B cell (primary cell): ENCODE data around the gene PXK. TPM values are rescaled to one million over a fixed set of nuclear protein-coding genes. Genes with fewer than 3 reads are reported as not detected.
A peak's percentile ranks its signal among the peaks of the same experiment; 100 is the strongest.

ENCODE experiments used
- ATAC-seq: fragments of 200-7000 bp; cut with Tn5 transposase; one replicate; pipeline ENCODE4 v1.10.0; 2021; ENCODE audit warnings: low read depth, mild to moderate bottlenecking, moderate number of reproducible peaks, moderate library complexity
- CTCF ChIA-PET: fragments of 350-600 bp; sonication (Branson Sonifier 250); formaldehyde crosslinking; loops from one replicate; lab custom pipeline; 2021; ENCODE audit warnings: antibody characterized with exemption, inconsistent platforms; lab: Charles Lee
- POLR2A ChIA-PET: fragments of 350-600 bp; sonication (Branson Sonifier 250); formaldehyde crosslinking; loops from one replicate; lab custom pipeline; 2021; ENCODE audit warnings: antibody characterized with exemption; lab: Charles Lee
- DNase-seq: peaks from one replicate; pipeline ENCODE4 v3.0.0; 2013
- H2AFZ ChIP-seq: 2 replicates; pipeline ENCODE4 v1.6.1; 2012; ENCODE audit warnings: mild to moderate bottlenecking, low read depth, low read length; ENCODE audit not compliant: insufficient read depth, poor library complexity, severe bottlenecking
- H3K27ac ChIP-seq, 2 donors: 1 replicate in 1 of 2; 2 replicates in 1 of 2; pipeline ENCODE4 v1.5.1; 2012 to 2013; ENCODE audit warnings: low read length in 2 of 2, mild to moderate bottlenecking in 2 of 2, moderate library complexity in 1 of 2
- H3K27me3 ChIP-seq, 4 experiments: fragments of 200-600 bp in 1 of 4; sonication (generic) in 1 of 4; replicated peaks in 1 of 4; 1 replicate in 2 of 4; 2 replicates in 2 of 4; pipeline versions ENCODE4 v1.6.1 to v1.7.0; 2013 to 2016; ENCODE audit warnings: low read length in 3 of 4, mild to moderate bottlenecking in 2 of 4, mixed read lengths in 1 of 4, moderate library complexity in 1 of 4; ENCODE audit not compliant: insufficient read depth in 4 of 4, control insufficient read depth in 3 of 4; ENCODE audit errors: control extremely low read depth in 1 of 4
- H3K36me3 ChIP-seq, 2 experiments: replicated peaks in 1 of 2; 1 replicate in 1 of 2; 2 replicates in 1 of 2; pipeline versions ENCODE4 v1.6.1 to v1.7.1; 2013; ENCODE audit warnings: low read length in 1 of 2; ENCODE audit not compliant: insufficient read depth in 2 of 2, control insufficient read depth in 1 of 2; ENCODE audit errors: control extremely low read depth in 1 of 2, extremely low read depth in 1 of 2
- H3K4me1 ChIP-seq, 2 donors: fragments of 200-600 bp in 1 of 2; sonication (generic) in 1 of 2; 1 replicate in 1 of 2; 2 replicates in 1 of 2; pipeline versions ENCODE4 v1.5.1 to v1.6.1; 2013 to 2017; ENCODE audit warnings: low read length in 2 of 2; ENCODE audit not compliant: control insufficient read depth in 2 of 2, insufficient read depth in 2 of 2
- H3K4me2 ChIP-seq: replicated peaks from 2 replicates; pipeline ENCODE3; 2012; ENCODE audit warnings: mild to moderate bottlenecking, low read depth, low read length; ENCODE audit not compliant: poor library complexity, severe bottlenecking
- H3K4me3 ChIP-seq, 5 experiments: fragments of 200-600 bp in 1 of 5; sonication (generic) in 1 of 5; 1 replicate in 3 of 5; 2 replicates in 2 of 5; pipeline versions ENCODE4 v1.5.1 to v1.7.0; 2011 to 2016; ENCODE audit warnings: low read length in 4 of 5, mild to moderate bottlenecking in 4 of 5, low read depth in 2 of 5, control low read depth in 1 of 5, moderate library complexity in 1 of 5; ENCODE audit not compliant: insufficient read depth in 1 of 5; ENCODE audit errors: control extremely low read depth in 1 of 5, extremely low read depth in 1 of 5
- H3K79me2 ChIP-seq: fragments of 200-600 bp; sonication (generic); one replicate; pipeline ENCODE4 v1.6.0; 2016; ENCODE audit warnings: low read length; ENCODE audit not compliant: control insufficient read depth, insufficient read depth
- H3K9ac ChIP-seq: fragments of 200-600 bp; sonication (generic); 2 replicates; pipeline ENCODE4 v1.6.1; 2017; ENCODE audit warnings: mild to moderate bottlenecking, low read length, moderate library complexity
- H3K9me3 ChIP-seq, 3 donors: one replicate each; pipeline versions ENCODE4 v1.6.1 to v1.7.1; 2013; ENCODE audit warnings: low read length in 2 of 3; ENCODE audit not compliant: control insufficient read depth in 2 of 3, insufficient read depth in 1 of 3; ENCODE audit errors: control extremely low read depth in 1 of 3
- H4K20me1 ChIP-seq: 2 replicates; pipeline ENCODE4 v1.6.0; 2012; ENCODE audit warnings: mild to moderate bottlenecking, low read length; ENCODE audit not compliant: insufficient read depth, control insufficient read depth, poor library complexity, severe bottlenecking
- H3K27ac Mint-ChIP-seq: one replicate; pipeline ENCODE4 v1.8.0; 2021; ENCODE audit warnings: mixed read lengths
- H3K27me3 Mint-ChIP-seq: one replicate; pipeline ENCODE4 v1.8.0; 2021; ENCODE audit warnings: mixed read lengths
- H3K4me1 Mint-ChIP-seq: one replicate; pipeline ENCODE4 v1.8.0; 2021; ENCODE audit warnings: mixed read lengths
- H3K4me3 Mint-ChIP-seq: one replicate; pipeline ENCODE4 v1.8.0; 2021; ENCODE audit warnings: mixed read lengths
- H3K9me3 Mint-ChIP-seq: one replicate; pipeline ENCODE4 v1.8.0; 2022; ENCODE audit warnings: mixed read lengths; ENCODE audit not compliant: insufficient read depth
- CTCF ChIP-seq: fragments of 200-600 bp; IDR thresholded peaks from one replicate; pipeline ENCODE4 v1.8.0; 2022; ENCODE audit warnings: antibody characterized with exemption, mild to moderate bottlenecking
- EZH2 ChIP-seq: IDR thresholded peaks from 2 replicates; pipeline ENCODE4 v1.6.1; 2012; ENCODE audit warnings: borderline replicate concordance, low read depth, mild to moderate bottlenecking, moderate library complexity, low read length; ENCODE audit not compliant: insufficient read depth, poor library complexity, severe bottlenecking
- WGBS: methylation state at CpG from one replicate; pipeline ENCODE4 v1.1.5; 2013; ENCODE audit warnings: missing lambda C conversion rate; ENCODE audit not compliant: insufficient coverage; 5-methylcytosine and 5-hydroxymethylcytosine counted together
- intact Hi-C: fragments of 100-400 bp; cut with micrococcal nuclease; formaldehyde crosslinking; loops from one replicate; pipeline ENCODE4 v1.10.0; 2022
- polyA plus RNA-seq: library from polyadenylated mRNA; depleted of rRNA; stranded (reverse); fragments of >200 nt; gene quantifications from 2 replicates; pipeline ENCODE4 v1.2.3, GENCODE V29; 2012
- total RNA-seq, 2 donors: library from RNA; stranded (reverse); fragments of 120-200 nt in 1 of 2; gene quantifications; 1 replicate in 1 of 2; 2 replicates in 1 of 2; pipeline versions ENCODE4 v1.2.3 to v1.2.4, GENCODE V29; 2013 to 2022

PXK gene
- total and polyA plus RNA-seq, 2 donors (not counting 1 experiment from before 2014, with no cell fraction given): 46.8 to 104 TPM

GRCh38 chr3:58350627-58351013, 17.9 kb downstream of the PXK start:
- DNase-seq (no peak), ATAC-seq (no peak)
- intact Hi-C loops: loop anchor here (1.0 kb wide), 1 partner anchor 17 kb away; no protein-coding TSS in a partner anchor
- no peaks in the 10 kb centered on the region for H3K27me3 ChIP-seq
- peaks cover 91 to 100% of the 10 kb centered on the region in 2 donors for H3K4me1 ChIP-seq
- H3K9me3 ChIP-seq: peaks cover 0 to 9% (median 0%) of the 10 kb centered on the region in 3 donors
- Mint-ChIP-seq H3K4me1 (peaks cover 89% of the 10 kb centered on the region), H3K27ac (peak overlapping the region; percentile 100), H3K9me3 (no peaks in the 10 kb centered on the region), H3K27me3 (no peaks in the 10 kb centered on the region), H3K4me3 (peak overlapping the region; percentile 66)
- no peaks in the 10 kb centered on the region for H4K20me1 ChIP-seq
- no peak overlapping the region for H2AFZ ChIP-seq
- peaks cover 0 to 10% of the 10 kb centered on the region in 2 experiments for H3K36me3 ChIP-seq
- no CpG with 5 or more reads among the region's 2 CpGs for WGBS
- peak overlapping the region; percentile 80 to 97 for H3K27ac ChIP-seq
- peaks cover 79% of the 10 kb centered on the region for H3K79me2 ChIP-seq
- H3K4me2 ChIP-seq: peak overlapping the region; percentile 80
- ChIA-PET POLR2A (interaction anchor here (0.6 to 9.1 kb wide), 6 partner anchors 14 to 154 kb away, joined by 3 to 182 read pairs (median 4); partner anchors contain the start of genes HTD2, PDHB, PXK and RPP14), CTCF (interaction anchor here (0.6 to 15.0 kb wide), 12 partner anchors 14 to 164 kb away, joined by 3 to 349 read pairs (median 4); partner anchors contain the start of genes HTD2, PXK and RPP14)
- peak overlapping the region; percentile 2 to 58 (median 31) for H3K4me3 ChIP-seq
- TF ChIP-seq EZH2: no peak
- no peak for TF ChIP-seq CTCF
- peak overlapping the region; percentile 53 for H3K9ac ChIP-seq

GRCh38 chr3:58351920-58352319, 19.2 kb downstream of the PXK start:
- Histone ChIP-seq H3K9me3 (peaks cover 0 to 9% (median 0%) of the 10 kb centered on the region in 3 donors), H3K4me1 (peaks cover 95 to 100% of the 10 kb centered on the region in 2 donors), H3K4me2 (peak overlapping the region; percentile 80), H3K79me2 (peaks cover 82% of the 10 kb centered on the region), H4K20me1 (no peaks in the 10 kb centered on the region), H3K4me3 (peak overlapping the region in 2 of 5 experiments; percentile 76 to 81), H3K27me3 (no peaks in the 10 kb centered on the region), H3K9ac (peak overlapping the region; percentile 79), H3K36me3 (peaks cover 0 to 6% of the 10 kb centered on the region in 2 experiments), H3K27ac (peak overlapping the region; percentile 80 to 97), H2AFZ (no peak overlapping the region)
- no peaks in the 10 kb centered on the region for H3K27me3 Mint-ChIP-seq
- H3K27ac Mint-ChIP-seq: peak overlapping the region; percentile 100
- DNase-seq (no peak), ATAC-seq (no peak)
- peaks cover 90% of the 10 kb centered on the region for H3K4me1 Mint-ChIP-seq
- ChIA-PET CTCF (interaction anchor here (0.7 to 15.0 kb wide), 9 partner anchors 15 to 139 kb away, joined by 3 to 349 read pairs (median 4); partner anchors contain the start of genes HTD2, KCTD6, PXK and RPP14), POLR2A (interaction anchor here (1.4 to 9.1 kb wide), 2 partner anchors 8 to 15 kb away, joined by 3 to 182 read pairs; partner anchors contain the start of gene PXK)
- H3K4me3 Mint-ChIP-seq: peak overlapping the region; percentile 99
- H3K9me3 Mint-ChIP-seq: no peaks in the 10 kb centered on the region
- 0% methylated on average over 2 of the region's 3 CpGs for WGBS
- intact Hi-C loops: no loop called here
- TF ChIP-seq EZH2 (no peak), CTCF (no peak)
